Mesenchymal stem cell (in vitro differentiated cells and primary cell): ENCODE data around the gene LBH.

Experiments
- DNase-seq: peaks from one replicate; pipeline ENCODE4 v3.0.0-alpha.2; 2013
- H2AFZ ChIP-seq: one replicate; pipeline ENCODE4 v1.6.1; 2013; ENCODE audit warnings: low read depth, mild to moderate bottlenecking, control low read depth, inconsistent platforms, low read length, moderate library complexity
- H2AK5ac ChIP-seq: 2 replicates; pipeline ENCODE4 v1.6.1; 2013; ENCODE audit warnings: low read length, moderate library complexity, mild to moderate bottlenecking, inconsistent platforms; ENCODE audit not compliant: severe bottlenecking
- H2BK120ac ChIP-seq: one replicate; pipeline ENCODE4 v1.6.1; 2013; ENCODE audit warnings: low read depth, mild to moderate bottlenecking, inconsistent platforms, low read length, moderate library complexity
- H2BK12ac ChIP-seq, 2 experiments: one replicate each; pipeline ENCODE4 v1.6.1; 2013; ENCODE audit warnings: inconsistent platforms in 2 of 2, low read length in 2 of 2, mild to moderate bottlenecking in 2 of 2, moderate library complexity in 2 of 2, control low read depth in 1 of 2
- H2BK15ac ChIP-seq: one replicate; pipeline ENCODE4 v1.6.1; 2013; ENCODE audit warnings: mild to moderate bottlenecking, low read depth, inconsistent platforms; ENCODE audit not compliant: poor library complexity, severe bottlenecking
- H2BK5ac ChIP-seq: 2 replicates; pipeline ENCODE4 v1.6.1; 2013; ENCODE audit warnings: low read depth, mild to moderate bottlenecking, low read length, control low read depth, inconsistent platforms; ENCODE audit not compliant: poor library complexity, severe bottlenecking
- H3K14ac ChIP-seq, 2 experiments: one replicate each; pipeline ENCODE4 v1.6.1; 2013; ENCODE audit warnings: inconsistent platforms in 2 of 2, low read length in 2 of 2, control low read depth in 1 of 2, mild to moderate bottlenecking in 1 of 2, moderate library complexity in 1 of 2
- H3K18ac ChIP-seq, 2 experiments: one replicate each; pipeline ENCODE4 v1.6.1; 2013; ENCODE audit warnings: inconsistent platforms in 2 of 2, low read length in 2 of 2, control low read depth in 1 of 2, low read depth in 1 of 2, mild to moderate bottlenecking in 1 of 2
- H3K23ac ChIP-seq, 2 experiments: one replicate each; pipeline ENCODE4 v1.6.1; 2013; ENCODE audit warnings: inconsistent platforms in 2 of 2, low read length in 2 of 2, mild to moderate bottlenecking in 2 of 2, moderate library complexity in 2 of 2, control low read depth in 1 of 2
- H3K27ac ChIP-seq: 2 replicates; pipeline ENCODE4 v1.5.1; 2013; ENCODE audit warnings: mild to moderate bottlenecking, moderate library complexity, low read length, control low read depth, inconsistent platforms; ENCODE audit not compliant: poor library complexity, severe bottlenecking
- H3K27me3 ChIP-seq, 2 experiments: 2 replicates each; pipeline versions ENCODE4 v1.6.1 to v1.7.0; 2013; ENCODE audit warnings: low read length in 2 of 2, mild to moderate bottlenecking in 2 of 2, moderate library complexity in 2 of 2, control low read depth in 1 of 2, inconsistent platforms in 1 of 2; ENCODE audit not compliant: control insufficient read depth in 1 of 2, insufficient read depth in 1 of 2
- H3K36me3 ChIP-seq, 2 experiments: 2 replicates each; pipeline versions ENCODE4 v1.6.1 to v1.7.0; 2013; ENCODE audit warnings: low read length in 2 of 2, control low read depth in 1 of 2, inconsistent platforms in 1 of 2, low read depth in 1 of 2, mild to moderate bottlenecking in 1 of 2; ENCODE audit not compliant: insufficient read depth in 2 of 2, control insufficient read depth in 1 of 2
- H3K4ac ChIP-seq, 2 experiments: one replicate each; pipeline ENCODE4 v1.6.1; 2013; ENCODE audit warnings: inconsistent platforms in 2 of 2, low read length in 2 of 2, mild to moderate bottlenecking in 2 of 2, moderate library complexity in 2 of 2, control low read depth in 1 of 2, low read depth in 1 of 2
- H3K4me1 ChIP-seq: 2 replicates; pipeline ENCODE4 v1.6.1; 2013; ENCODE audit warnings: low read depth, low read length, control low read depth; ENCODE audit not compliant: control insufficient read depth, insufficient read depth
- H3K4me2 ChIP-seq: 2 replicates; pipeline ENCODE4 v1.6.1; 2013; ENCODE audit warnings: low read length, mild to moderate bottlenecking, inconsistent platforms; ENCODE audit not compliant: poor library complexity, severe bottlenecking
- H3K4me3 ChIP-seq, 2 experiments: 2 replicates each; pipeline versions ENCODE4 v1.5.1 to v1.7.0; 2013; ENCODE audit warnings: low read length in 2 of 2, mild to moderate bottlenecking in 2 of 2, control low read depth in 1 of 2, low read depth in 1 of 2; ENCODE audit not compliant: insufficient read depth in 1 of 2
- H3K79me1 ChIP-seq: replicated peaks from 2 replicates; pipeline ENCODE4 v1.6.1; 2013; ENCODE audit warnings: mild to moderate bottlenecking, control low read depth, low read length, inconsistent platforms; ENCODE audit not compliant: poor library complexity, severe bottlenecking
- H3K9ac ChIP-seq: 2 replicates; pipeline ENCODE4 v1.7.0; 2013; ENCODE audit warnings: mild to moderate bottlenecking, low read length, moderate library complexity
- H3K9me3 ChIP-seq: 2 replicates; pipeline ENCODE4 v1.7.0; 2013; ENCODE audit warnings: mild to moderate bottlenecking, low read length; ENCODE audit not compliant: control insufficient read depth
- H4K8ac ChIP-seq: one replicate; pipeline ENCODE4 v1.6.1; 2013; ENCODE audit warnings: inconsistent platforms, mild to moderate bottlenecking, low read length, moderate library complexity
- H4K91ac ChIP-seq: one replicate; pipeline ENCODE4 v1.6.1; 2013; ENCODE audit warnings: mild to moderate bottlenecking, low read length, inconsistent platforms
- WGBS: methylation state at CpG from one replicate; pipeline ENCODE4 v1.1.7; 2013; ENCODE audit warnings: mixed read lengths; 5-methylcytosine and 5-hydroxymethylcytosine counted together

The LBH gene

DNA sequence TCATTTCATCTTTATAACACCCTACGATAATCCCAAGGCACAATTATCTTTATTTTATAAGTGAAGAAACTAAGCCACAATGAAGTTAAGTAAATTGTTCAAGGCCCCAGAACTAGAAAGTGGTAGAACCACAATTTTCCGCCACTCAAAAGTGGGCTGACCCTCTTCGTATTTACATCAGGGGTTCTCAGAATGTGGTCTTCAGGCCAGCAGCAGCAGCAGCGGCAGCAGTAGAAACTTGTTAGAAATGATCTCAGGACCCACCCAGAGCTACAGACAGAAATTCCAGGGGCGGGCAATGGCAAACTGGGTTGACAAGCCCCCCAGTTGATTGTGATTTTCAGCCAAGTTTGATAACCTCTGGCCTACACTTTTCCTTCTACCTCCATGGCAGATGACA lies 62.8 kb downstream of the LBH start:
- Histone ChIP-seq H3K36me3 (no peaks in the 10 kb centered on the region), H3K18ac (no peak overlapping the region), H3K23ac (no peak overlapping the region), H3K14ac (no peak overlapping the region), H3K4me3 (no peak overlapping the region), H2AFZ (no peak overlapping the region), H2BK15ac (no peak overlapping the region), H3K9me3 (no peaks in the 10 kb centered on the region), H2BK120ac (no peak overlapping the region), H3K27me3 (peaks cover 0 to 3% of the 10 kb centered on the region in 2 experiments), H3K79me1 (no peaks in the 10 kb centered on the region), H3K4ac (no peak overlapping the region), H4K91ac (no peak overlapping the region), H3K4me1 (no peaks in the 10 kb centered on the region), H2BK12ac (no peak overlapping the region), H3K9ac (no peak overlapping the region), H2AK5ac (no peak overlapping the region), H4K8ac (no peak overlapping the region), H3K4me2 (no peak overlapping the region), H3K27ac (no peak overlapping the region), H2BK5ac (peak overlapping the region; percentile 38)
- no peak for DNase-seq
- 97% methylated on average over 4 of the region's 5 CpGs for WGBS

DNA sequence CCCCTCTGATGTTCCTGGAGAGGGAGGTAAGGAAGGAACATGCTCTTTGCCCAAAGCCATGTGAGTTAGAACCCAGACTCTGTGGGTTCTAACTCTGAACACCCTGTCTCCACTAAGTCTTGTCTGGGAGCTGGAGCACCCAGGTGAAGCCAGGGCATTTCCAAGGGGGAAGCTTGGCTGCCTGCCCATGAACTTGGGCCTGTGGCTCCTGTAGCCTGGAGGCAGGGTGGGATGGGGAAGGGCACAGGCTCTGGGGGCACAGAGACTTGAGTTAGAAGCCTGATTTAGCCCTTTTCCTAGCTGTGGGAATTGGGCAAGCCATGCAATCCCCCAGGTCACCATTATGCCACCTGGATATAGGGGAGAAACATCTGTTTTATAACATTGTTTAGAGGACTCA lies 65.2 kb downstream of the LBH start:
- Histone ChIP-seq H3K27ac (no peak overlapping the region), H3K9me3 (no peaks in the 10 kb centered on the region), H4K8ac (no peak overlapping the region)

DNA sequence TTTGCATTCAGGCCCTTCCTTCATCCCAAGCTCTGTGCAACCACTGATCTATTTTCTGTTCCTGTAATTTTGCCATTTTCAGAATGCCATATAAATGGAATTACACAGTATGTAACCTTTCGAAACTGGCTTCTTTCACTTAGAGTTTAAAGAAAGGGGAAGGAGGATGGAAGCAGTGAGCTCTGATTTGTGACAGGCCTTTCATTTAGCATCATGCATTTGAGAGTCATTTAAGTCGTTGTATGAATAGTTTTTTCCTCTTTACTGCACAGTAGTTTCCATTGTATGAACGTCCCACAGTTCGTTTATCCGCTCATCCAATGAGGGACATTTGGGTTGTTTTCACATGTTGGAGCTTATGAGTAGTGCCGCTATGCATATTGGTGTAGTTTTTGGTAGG lies 67.0 kb downstream of the LBH start:
- Histone ChIP-seq H2AFZ (no peak overlapping the region), H3K23ac (no peak overlapping the region), H4K91ac (no peak overlapping the region), H2BK12ac (no peak overlapping the region), H2BK15ac (no peak overlapping the region), H3K4me2 (no peak overlapping the region), H4K8ac (no peak overlapping the region), H3K27ac (no peak overlapping the region), H3K4me1 (no peaks in the 10 kb centered on the region), H3K18ac (no peak overlapping the region), H3K9me3 (no peaks in the 10 kb centered on the region), H3K4ac (no peak overlapping the region), H3K27me3 (peaks cover 0 to 3% of the 10 kb centered on the region in 2 experiments), H3K79me1 (no peaks in the 10 kb centered on the region), H3K9ac (no peak overlapping the region), H3K36me3 (no peaks in the 10 kb centered on the region), H2BK5ac (no peak overlapping the region), H2BK120ac (no peak overlapping the region), H2AK5ac (no peak overlapping the region), H3K14ac (no peak overlapping the region), H3K4me3 (no peak overlapping the region)
- DNase-seq = no peak
- WGBS = 98% methylated on average over 5 of the region's 6 CpGs

More for the DNA sequence above, 65.2 kb downstream of the LBH start:
- H3K9ac ChIP-seq = no peak overlapping the region
- no peaks in the 10 kb centered on the region for H3K4me1 ChIP-seq
- H3K4me2 ChIP-seq = no peak overlapping the region
- H2BK5ac ChIP-seq = no peak overlapping the region
- no peak overlapping the region for H3K23ac ChIP-seq
- no peak overlapping the region for H2BK120ac ChIP-seq
- no peaks in the 10 kb centered on the region for H3K79me1 ChIP-seq
- no peak overlapping the region for H2BK15ac ChIP-seq
- H3K14ac ChIP-seq = no peak overlapping the region
- H3K36me3 ChIP-seq = no peaks in the 10 kb centered on the region
- H2AFZ ChIP-seq = no peak overlapping the region
- no peak overlapping the region for H3K4ac ChIP-seq
- no peak for DNase-seq
- peak overlapping the region in 1 of 2 experiments; percentile 84 for H2BK12ac ChIP-seq
- no peak overlapping the region for H2AK5ac ChIP-seq
- H4K91ac ChIP-seq = peak overlapping the region; percentile 61
- peaks cover 0 to 3% of the 10 kb centered on the region in 2 experiments for H3K27me3 ChIP-seq
- H3K18ac ChIP-seq = peak overlapping the region in 1 of 2 experiments; percentile 35
- H3K4me3 ChIP-seq = no peak overlapping the region

DNA sequence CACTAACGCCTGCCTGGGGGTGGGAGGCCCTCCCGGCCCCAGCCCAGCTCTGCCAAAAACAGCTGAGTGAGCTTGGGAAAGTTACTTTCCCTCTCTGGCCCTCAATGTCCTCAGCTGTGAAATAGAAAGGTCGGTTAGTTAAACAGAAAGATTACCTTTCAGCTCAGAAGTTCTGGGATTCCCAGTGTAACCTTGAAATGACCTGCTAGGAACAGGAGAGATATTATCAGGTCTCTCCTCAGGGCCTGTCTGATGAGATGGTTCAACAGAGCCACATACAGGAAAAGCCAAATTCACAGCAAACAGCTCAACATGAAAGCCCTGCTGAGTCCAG lies 68.8 kb downstream of the LBH start:
- Histone ChIP-seq H3K4me3 (no peak overlapping the region), H4K91ac (peak overlapping the region; percentile 11), H3K14ac (no peak overlapping the region), H3K9ac (no peak overlapping the region), H2BK12ac (peak overlapping the region in 1 of 2 experiments; percentile 37), H3K79me1 (no peaks in the 10 kb centered on the region), H3K4ac (peak overlapping the region; percentile 69 to 80), H2AFZ (no peak overlapping the region), H3K27me3 (peaks cover 0 to 3% of the 10 kb centered on the region in 2 experiments), H3K27ac (no peak overlapping the region), H3K18ac (peak overlapping the region; percentile 77 to 80), H3K4me2 (no peak overlapping the region), H4K8ac (peak overlapping the region; percentile 16), H2BK15ac (no peak overlapping the region), H3K23ac (no peak overlapping the region), H2BK120ac (peak overlapping the region; percentile 55), H3K36me3 (no peaks in the 10 kb centered on the region), H3K9me3 (no peaks in the 10 kb centered on the region), H2BK5ac (no peak overlapping the region), H2AK5ac (no peak overlapping the region), H3K4me1 (no peaks in the 10 kb centered on the region)
- no peak for DNase-seq
- 35% methylated on average over 2 of the region's 3 CpGs for WGBS
